Activated naive CD4-positive, alpha-beta T cell treated with anti-CD3 and anti-CD28 coated beads for 36 hours (primary cell): ENCODE measurements around the gene SYCP3. TPM values are rescaled to one million over a fixed set of nuclear protein-coding genes. Genes with fewer than 3 reads are reported as not detected.
"Not testable (repeated sequence)": the region's sequence is repeated elsewhere in the genome, so short reads cannot be mapped to it uniquely, and the experiment has no call there.

ENCODE experiments used
- CTCF ChIA-PET: fragments of 350-600 bp; sonication (Branson Sonifier 250); formaldehyde crosslinking; loops from one replicate; lab custom pipeline; 2021; ENCODE audit warnings: antibody characterized with exemption; lab: Charles Lee
- DNase-seq: peaks from one replicate; pipeline ENCODE4 v3.0.0-alpha.2; 2020
- H3K27ac Mint-ChIP-seq: one replicate; pipeline ENCODE4 v1.8.0; 2021; ENCODE audit warnings: mild to moderate bottlenecking, mixed read lengths
- H3K27me3 Mint-ChIP-seq: one replicate; pipeline ENCODE4 v1.8.0; 2021; ENCODE audit warnings: low read depth, mixed read lengths
- H3K36me3 Mint-ChIP-seq: one replicate; pipeline ENCODE4 v1.8.0; 2021; ENCODE audit warnings: low read depth, mixed read lengths
- H3K4me1 Mint-ChIP-seq: one replicate; pipeline ENCODE4 v1.8.0; 2021; ENCODE audit warnings: low read depth, mixed read lengths
- H3K4me3 Mint-ChIP-seq: one replicate; pipeline ENCODE4 v1.8.0; 2021; ENCODE audit warnings: mild to moderate bottlenecking, moderate library complexity, mixed read lengths
- H3K9me3 Mint-ChIP-seq: one replicate; pipeline ENCODE4 v1.8.0; 2021; ENCODE audit warnings: mixed read lengths
- intact Hi-C: fragments of 100-400 bp; cut with micrococcal nuclease; formaldehyde crosslinking; loops from one replicate; pipeline ENCODE4 v1.15.1; 2023
- total RNA-seq, 2 experiments: library from RNA; stranded (reverse); gene quantifications; one replicate each; pipeline ENCODE4 v1.2.3, GENCODE V29; 2021

The SYCP3 gene
- total RNA-seq, 2 experiments from 2014 or later = not detected

GRCh38 chr12:101694297-101694848 is 44.9 kb downstream of the SYCP3 start:
- Mint-ChIP-seq H3K4me3 (no peak overlapping the region), H3K9me3 (no peaks in the 10 kb centered on the region), H3K27me3 (no peaks in the 10 kb centered on the region), H3K4me1 (peaks cover 26% of the 10 kb centered on the region), H3K36me3 (no peaks in the 10 kb centered on the region), H3K27ac (no peak overlapping the region)
- no peak for DNase-seq
- intact Hi-C loops = no loop called here
- CTCF ChIA-PET = no interaction called here

GRCh38 chr12:101691503-101692096 is 47.7 kb downstream of the SYCP3 start:
- Mint-ChIP-seq H3K27ac (no peak overlapping the region), H3K4me3 (no peak overlapping the region), H3K4me1 (peaks cover 16% of the 10 kb centered on the region), H3K9me3 (no peaks in the 10 kb centered on the region), H3K36me3 (no peaks in the 10 kb centered on the region), H3K27me3 (no peaks in the 10 kb centered on the region)
- DNase-seq = no peak
- intact Hi-C loops = no loop called here
- CTCF ChIA-PET = interaction anchor here (0.6 kb wide), 1 partner anchor 1130 kb away, joined by 5 read pairs; no protein-coding TSS in a partner anchor

- Mint-ChIP-seq H3K27me3 (no peaks in the 10 kb centered on the region), H3K36me3 (no peaks in the 10 kb centered on the region), H3K9me3 (no peaks in the 10 kb centered on the region), H3K4me3 (no peak overlapping the region), H3K27ac (no peak overlapping the region), H3K4me1 (peaks cover 8% of the 10 kb centered on the region)
- CTCF ChIA-PET = interaction anchor here (0.6 to 1.6 kb wide), 2 partner anchors 9 to 1131 kb away, joined by 5 read pairs; no protein-coding TSS in a partner anchor
- DNase-seq = no peak
- intact Hi-C loops = no loop called here
These were observed 48.6 kb downstream of the SYCP3 start for GRCh38 chr12:101690544-101691098.

- intact Hi-C loops = no loop called here
- Mint-ChIP-seq H3K9me3 (no peaks in the 10 kb centered on the region), H3K27ac (no peak overlapping the region), H3K4me1 (no peaks in the 10 kb centered on the region), H3K27me3 (peaks cover 3% of the 10 kb centered on the region), H3K4me3 (no peak overlapping the region), H3K36me3 (no peaks in the 10 kb centered on the region)
- no peak for DNase-seq
- CTCF ChIA-PET = no interaction called here
These were observed 53.1 kb downstream of the SYCP3 start for GRCh38 chr12:101686176-101686575.

GRCh38 chr12:101685092-101685491 is 54.2 kb downstream of the SYCP3 start:
- Mint-ChIP-seq H3K4me1 (no peaks in the 10 kb centered on the region), H3K27me3 (peaks cover 3% of the 10 kb centered on the region), H3K36me3 (no peaks in the 10 kb centered on the region), H3K27ac (no peak overlapping the region), H3K9me3 (no peaks in the 10 kb centered on the region), H3K4me3 (no peak overlapping the region)
- intact Hi-C loops = no loop called here
- no peak for DNase-seq
- CTCF ChIA-PET = no interaction called here

- H3K9me3 Mint-ChIP-seq, DNase-seq, intact Hi-C loops, CTCF ChIA-PET, H3K36me3 Mint-ChIP-seq, H3K4me3 Mint-ChIP-seq, H3K4me1 Mint-ChIP-seq, H3K27ac Mint-ChIP-seq, H3K27me3 Mint-ChIP-seq: not testable (repeated sequence)
These were observed 57.6 kb downstream of the SYCP3 start for GRCh38 chr12:101681627-101682026.

GRCh38 chr12:101680647-101681046 is 58.6 kb downstream of the SYCP3 start:
- no peaks in the 10 kb centered on the region for H3K9me3 Mint-ChIP-seq
- H3K27ac Mint-ChIP-seq = no peak overlapping the region
- no peaks in the 10 kb centered on the region for H3K36me3 Mint-ChIP-seq
- CTCF ChIA-PET = no interaction called here
- intact Hi-C loops = no loop called here
- peaks cover 3% of the 10 kb centered on the region for H3K27me3 Mint-ChIP-seq
- no peak overlapping the region for H3K4me3 Mint-ChIP-seq
- no peak for DNase-seq
- no peaks in the 10 kb centered on the region for H3K4me1 Mint-ChIP-seq

- H3K27me3 Mint-ChIP-seq = peaks cover 3% of the 10 kb centered on the region
These were observed 59.0 kb downstream of the SYCP3 start for GRCh38 chr12:101680240-101680639.

More at GRCh38 chr12:101680240-101680639, 59.0 kb downstream of the SYCP3 start:
- no peak overlapping the region for H3K27ac Mint-ChIP-seq
- intact Hi-C loops = no loop called here
- no peak overlapping the region for H3K4me3 Mint-ChIP-seq
- no peaks in the 10 kb centered on the region for H3K36me3 Mint-ChIP-seq
- CTCF ChIA-PET = no interaction called here
- H3K9me3 Mint-ChIP-seq = no peaks in the 10 kb centered on the region
- H3K4me1 Mint-ChIP-seq = no peaks in the 10 kb centered on the region
- no peak for DNase-seq

Other genes with a start within 250 kb of the SYCP3 start
- gene MYBPC1, start 144.5 kb downstream of the SYCP3 start, total RNA-seq = not detected
- 10 to 100 TPM; 17.1 to 20.0 TPM for gene CHPT1, start 41.8 kb downstream of the SYCP3 start, total RNA-seq
- gene GNPTAB, start 91.5 kb upstream of the SYCP3 start, total RNA-seq = 10 to 100 TPM; 13.6 to 13.7 TPM
- gene DRAM1, start 138.1 kb upstream of the SYCP3 start, total RNA-seq = 1 to 10 TPM; 4.1 to 4.9 TPM